Activated T-helper 1 cell treated with anti-CD3 and anti-CD28 coated beads, Interleukin-2, amount 50 U/mL, for 16 hours (primary cell): Measurements from ENCODE around the gene SIX2.

ENCODE experiments used
- DNase-seq, 2 donors: peaks; one replicate each; pipeline ENCODE4 v3.0.0-alpha.2; 2020; ENCODE audit warnings: low read depth in 1 of 2, low spot score in 1 of 2

The SIX2 gene

GRCh38 chr2:44967727-44968432 is 41.4 kb downstream of the SIX2 start:
- DNase-seq, result no peak

DNA sequence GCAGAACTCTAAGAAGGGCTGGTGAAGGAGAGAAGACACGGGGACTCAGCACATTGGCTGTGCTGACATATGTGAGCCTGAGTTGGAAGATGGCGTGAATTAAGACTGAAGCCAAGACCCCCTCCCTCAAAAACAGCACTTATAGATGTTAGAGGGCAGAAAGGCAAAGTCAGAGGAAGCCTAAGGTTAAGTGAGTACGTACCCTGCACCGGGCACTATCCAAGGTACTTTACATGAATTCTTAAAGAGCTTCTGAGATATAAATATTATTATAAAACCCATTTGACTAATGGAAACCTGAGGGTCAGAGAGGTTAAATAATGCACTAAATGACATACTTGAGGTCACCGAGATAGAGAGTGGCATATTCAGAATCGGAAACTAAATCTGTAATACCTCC is 42.2 kb downstream of the SIX2 start:
- DNase-seq, result no peak

DNA sequence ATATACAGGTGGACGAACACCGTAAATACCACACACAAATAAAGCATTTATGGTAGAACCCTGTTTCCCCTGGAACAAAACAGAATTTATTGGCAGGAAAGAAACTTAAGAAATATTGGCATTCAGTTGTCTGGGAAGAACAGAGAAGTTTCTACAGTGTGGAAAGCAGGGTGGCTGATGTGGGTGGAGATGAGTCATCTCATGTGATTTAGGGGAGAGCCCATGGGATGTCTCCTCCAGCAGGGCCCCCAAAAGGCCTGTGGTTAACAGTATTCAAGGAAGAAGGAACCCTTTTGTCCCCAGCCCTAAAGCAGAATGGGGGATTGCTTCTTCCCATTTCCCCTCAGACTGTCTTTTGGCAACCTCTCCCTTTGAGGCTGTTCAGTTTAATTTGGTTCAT is 43.6 kb downstream of the SIX2 start:
- DNase-seq, result no peak

DNA sequence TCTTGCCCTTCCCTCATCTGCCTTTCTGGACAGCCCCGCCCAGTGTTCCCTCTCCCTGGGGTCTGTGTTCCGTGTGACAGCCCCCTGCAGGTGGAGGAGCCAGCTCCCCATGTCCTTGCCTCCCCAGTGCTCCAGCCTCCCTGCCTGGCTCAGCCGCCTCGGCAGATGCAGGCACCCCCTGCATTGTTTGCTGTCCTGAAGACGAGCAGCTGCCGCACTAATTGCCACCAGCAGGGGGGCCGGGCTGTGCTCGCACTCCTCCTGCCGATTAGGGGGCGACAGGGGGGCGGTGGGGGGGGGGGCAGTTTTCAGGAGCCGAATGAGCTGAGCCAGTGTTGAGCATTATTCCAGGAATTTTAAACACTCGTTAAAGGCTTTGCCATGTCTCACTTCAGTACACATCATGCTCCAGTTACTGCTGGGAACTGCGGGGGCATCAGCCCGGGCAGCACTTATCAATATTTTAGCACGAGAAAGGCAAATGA is 44.5 kb downstream of the SIX2 start:
- no peak for DNase-seq

GRCh38 chr2:44962176-44962695 is 47.0 kb downstream of the SIX2 start:
- no peak for DNase-seq

GRCh38 chr2:44960871-44961270 is 48.4 kb downstream of the SIX2 start:
- DNase-seq, result no peak

DNA sequence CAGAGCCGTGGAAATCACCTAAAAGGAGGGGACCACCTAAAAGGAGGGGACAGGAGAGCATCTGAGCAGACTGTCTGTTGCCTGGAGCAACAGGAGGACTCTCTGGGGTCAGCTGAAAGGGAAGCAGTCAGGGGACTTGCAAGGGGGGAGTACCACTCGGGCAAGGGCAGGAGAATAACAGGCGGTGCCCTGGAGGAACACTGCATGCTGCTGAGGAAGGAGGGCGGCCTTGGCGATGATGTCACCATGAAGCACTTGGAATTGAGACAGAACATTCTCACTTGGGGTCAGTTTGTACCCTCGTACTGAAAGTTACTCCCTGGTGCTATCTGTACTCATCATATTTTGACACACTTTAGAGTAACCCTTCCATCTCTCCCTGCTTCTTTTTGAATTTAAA is 49.4 kb downstream of the SIX2 start:
- DNase-seq, result no peak

- no peak for DNase-seq
These were observed 51.5 kb downstream of the SIX2 start for GRCh38 chr2:44957656-44958327.

DNA sequence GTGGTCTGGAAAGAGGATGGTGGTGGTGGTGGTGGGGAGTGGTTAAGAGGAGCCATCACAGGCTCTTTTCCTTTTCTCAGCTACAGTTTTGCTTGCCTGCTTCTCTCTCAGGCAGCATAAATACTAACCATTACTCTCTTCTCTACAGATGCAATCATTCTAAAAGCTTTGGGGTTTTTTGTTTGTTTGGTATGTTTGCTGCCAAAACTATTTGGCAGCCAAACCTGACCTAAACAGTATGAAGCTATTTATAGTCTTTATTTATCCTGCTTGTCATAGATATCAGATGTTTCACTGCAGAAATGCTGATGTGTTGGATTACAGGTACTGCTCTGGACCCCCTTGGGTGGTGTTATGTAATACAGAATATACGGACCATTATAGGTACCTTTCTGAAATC is 52.4 kb downstream of the SIX2 start:
- DNase-seq, result no peak

DNA sequence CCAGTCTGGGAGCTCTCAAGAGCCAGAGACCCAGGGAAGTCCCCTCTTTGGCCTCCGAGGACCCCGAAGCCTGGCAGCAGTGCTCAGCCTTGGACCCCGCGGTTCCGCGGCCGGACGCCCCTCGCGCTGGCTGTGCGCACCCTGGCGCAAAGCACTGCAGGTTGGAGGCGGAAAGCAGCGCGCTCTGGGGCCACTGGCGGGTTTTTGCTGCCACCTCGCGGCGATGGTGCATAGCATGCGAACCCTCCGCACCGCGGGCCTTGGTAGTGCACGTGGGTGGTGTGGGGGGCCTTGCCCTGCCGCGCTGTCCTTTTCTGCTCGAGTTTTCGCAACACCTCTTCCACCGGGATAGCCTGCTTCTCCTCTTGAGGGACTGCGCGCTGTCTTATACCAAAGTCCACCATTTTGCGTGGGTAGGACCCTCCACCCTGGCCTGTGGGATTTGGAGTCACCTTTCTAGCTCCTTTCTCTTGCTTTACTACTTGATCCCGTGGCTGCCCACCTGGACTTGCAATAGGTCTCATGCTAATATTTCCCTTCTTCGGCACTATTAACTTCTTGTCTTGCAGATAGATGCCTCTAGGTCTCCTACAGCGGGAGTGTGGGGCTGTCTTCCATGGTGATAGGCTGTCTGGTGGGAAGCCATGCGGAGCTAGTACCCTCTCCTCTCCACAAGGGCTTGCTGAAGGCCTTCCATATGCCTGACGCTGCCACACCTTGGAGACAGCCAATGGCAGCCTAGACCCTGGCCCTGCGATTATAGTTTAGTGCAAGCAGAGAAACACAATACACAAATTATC is 53.5 kb downstream of the SIX2 start:
- DNase-seq, result peak; percentile 56 to 58
